ENCODE measurements around the gene CREB3L2. TPM values are rescaled to one million over a fixed set of nuclear protein-coding genes. Genes with fewer than 3 reads are reported as not detected.

Gene CREB3L2
- total and polyA plus RNA-seq, 2 of the 8 experiments (the other 6 are each of a cell fraction or from before 2014, with no cell fraction given) = 14.4 to 48.3 TPM

DNA sequence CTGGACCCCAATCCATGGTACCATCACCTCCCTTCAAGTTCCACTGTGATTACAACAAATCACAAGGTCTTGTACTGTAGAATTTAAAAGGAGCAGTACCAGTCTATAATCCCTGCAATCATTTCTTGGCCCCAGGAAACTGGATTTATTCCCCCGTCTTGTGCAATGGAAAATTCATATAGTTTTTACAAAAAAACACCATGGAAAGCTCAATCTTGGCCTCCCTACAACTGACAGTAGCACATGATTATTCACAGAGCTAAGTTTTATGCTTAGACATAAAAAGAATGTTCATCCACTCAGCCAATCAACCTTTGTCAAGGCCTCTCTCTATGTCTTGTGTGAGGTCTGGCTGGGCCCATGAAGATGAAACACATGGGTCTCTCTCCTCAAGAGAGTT lies 165.3 kb downstream of the CREB3L2 start (continued):
- TF ChIP-seq MAX (IDR thresholded peaks at IDR 0.05) = no peak
- TF ChIP-seq SIN3A (conservative IDR thresholded peaks at IDR 0.05 in 1 of 2, IDR thresholded peaks at IDR 0.05 in 1 of 2; ENCODE audit: low read depth in 1 of 2, low read length in 2 of 2) = no peak
